ENCODE results near the gene ANXA6.
"Not testable (repeated sequence)": the region's sequence is repeated elsewhere in the genome, so short reads cannot be mapped to it uniquely, and the experiment has no call there.

ANXA6 gene

DNA sequence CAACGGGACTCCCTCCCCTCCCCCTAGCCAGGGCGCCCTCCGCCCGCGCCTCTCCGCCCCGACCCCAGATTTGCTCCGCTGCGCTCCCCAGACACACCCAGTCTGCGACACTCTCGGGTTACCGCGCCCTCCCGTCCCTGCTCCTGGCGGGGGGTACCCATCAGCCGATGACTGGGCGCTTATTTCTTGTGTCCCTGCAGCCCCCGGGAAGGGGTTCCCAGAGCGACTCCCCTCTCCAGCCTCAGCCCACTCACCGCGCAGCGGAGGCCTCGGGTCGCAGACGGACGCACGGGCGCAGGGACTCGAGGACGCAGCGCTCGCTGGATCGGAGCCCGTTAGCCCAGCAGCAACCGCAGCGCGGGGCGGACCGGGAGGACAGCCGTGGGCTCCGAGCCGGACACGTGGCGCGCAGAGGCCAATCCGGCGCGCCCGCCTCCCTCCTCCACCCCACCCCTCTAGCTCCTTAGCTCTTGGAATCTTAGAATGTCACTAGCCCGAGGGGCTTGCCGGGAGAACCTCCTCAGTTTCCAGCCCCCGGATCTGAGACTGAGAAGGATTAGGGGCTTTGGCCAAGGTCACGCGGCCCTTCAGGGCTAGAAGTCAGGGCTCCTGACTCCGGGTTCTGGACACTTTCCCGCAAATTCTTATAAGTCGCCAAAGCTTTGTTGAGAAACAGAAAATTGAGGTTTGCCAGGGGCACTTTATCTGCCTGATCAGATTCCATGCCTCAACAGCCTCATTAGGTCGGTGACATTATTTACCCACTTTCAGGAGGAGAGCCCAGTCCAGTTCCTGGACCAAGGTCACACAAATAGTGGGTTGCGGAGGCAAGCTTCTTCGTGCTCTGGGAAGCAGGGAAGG, at the start of gene ANXA6:
Gene ANXA6 (minus strand): TSS at position 354 of the 861 bp plus-strand sequence. CDS start 9,878 bp downstream, outside the sequence.
- FAIRE-seq: peak; percentile 53

DNA sequence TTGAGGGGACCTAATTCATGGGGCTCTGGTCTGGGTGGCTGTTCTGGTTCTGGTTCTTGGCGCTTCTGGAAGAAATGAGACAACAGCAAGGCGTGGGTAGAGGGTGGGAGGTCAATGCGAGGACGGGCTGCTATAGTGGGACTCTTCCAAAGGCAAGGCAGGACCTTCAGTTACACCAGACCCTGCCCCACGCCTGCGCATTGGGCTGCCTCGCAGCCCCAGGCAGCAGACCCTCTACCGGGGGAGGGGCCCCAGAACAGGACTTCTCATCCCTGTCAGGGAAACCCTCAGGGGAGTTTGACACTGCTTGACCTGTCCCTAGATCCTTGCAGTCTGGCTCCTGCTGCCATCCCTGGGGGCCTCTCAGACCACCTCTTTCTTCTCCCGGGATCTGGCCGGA, 47.8 kb upstream of the ANXA6 start:
- no peak for FAIRE-seq

- no peak for FAIRE-seq
These were observed 46.5 kb upstream of the ANXA6 start for GRCh38 chr5:151204051-151204450.

- FAIRE-seq: no peak
These were observed 45.0 kb upstream of the ANXA6 start for GRCh38 chr5:151202381-151203139.

GRCh38 chr5:151200913-151201595, 43.5 kb upstream of the ANXA6 start:
- FAIRE-seq: no peak

DNA sequence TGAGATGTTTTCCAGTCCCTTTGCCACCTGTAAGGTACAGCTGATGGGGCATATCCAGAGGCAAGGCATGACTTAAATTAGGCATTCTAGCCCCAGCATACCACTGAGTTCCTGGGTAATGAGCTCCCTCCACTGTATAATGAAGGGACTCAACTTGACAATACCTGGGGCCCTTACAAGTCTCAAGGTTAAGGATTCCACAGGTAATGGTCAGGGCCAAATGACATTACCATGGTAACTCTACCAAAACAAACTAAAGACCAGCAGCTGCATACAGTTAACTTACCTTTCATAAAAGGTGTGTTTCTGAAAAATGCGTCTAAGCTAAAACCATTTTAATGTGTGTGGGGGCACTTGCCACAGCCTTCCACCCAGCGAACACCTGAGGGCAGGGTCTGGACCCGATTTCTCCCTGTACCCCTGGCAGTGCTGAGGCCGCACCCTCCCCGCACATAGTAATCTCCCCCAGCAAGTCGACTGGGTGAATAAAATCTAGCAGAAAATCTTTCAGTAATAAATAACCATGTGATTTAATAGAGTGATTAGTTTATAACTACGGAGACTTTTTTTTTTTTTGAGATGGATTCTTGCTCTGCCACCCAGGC, 42.1 kb upstream of the ANXA6 start:
- FAIRE-seq: no peak

GRCh38 chr5:151198861-151199260, 41.3 kb upstream of the ANXA6 start:
- no peak for FAIRE-seq

GRCh38 chr5:151197291-151197600, 39.7 kb upstream of the ANXA6 start:
- FAIRE-seq: not testable (repeated sequence)

DNA sequence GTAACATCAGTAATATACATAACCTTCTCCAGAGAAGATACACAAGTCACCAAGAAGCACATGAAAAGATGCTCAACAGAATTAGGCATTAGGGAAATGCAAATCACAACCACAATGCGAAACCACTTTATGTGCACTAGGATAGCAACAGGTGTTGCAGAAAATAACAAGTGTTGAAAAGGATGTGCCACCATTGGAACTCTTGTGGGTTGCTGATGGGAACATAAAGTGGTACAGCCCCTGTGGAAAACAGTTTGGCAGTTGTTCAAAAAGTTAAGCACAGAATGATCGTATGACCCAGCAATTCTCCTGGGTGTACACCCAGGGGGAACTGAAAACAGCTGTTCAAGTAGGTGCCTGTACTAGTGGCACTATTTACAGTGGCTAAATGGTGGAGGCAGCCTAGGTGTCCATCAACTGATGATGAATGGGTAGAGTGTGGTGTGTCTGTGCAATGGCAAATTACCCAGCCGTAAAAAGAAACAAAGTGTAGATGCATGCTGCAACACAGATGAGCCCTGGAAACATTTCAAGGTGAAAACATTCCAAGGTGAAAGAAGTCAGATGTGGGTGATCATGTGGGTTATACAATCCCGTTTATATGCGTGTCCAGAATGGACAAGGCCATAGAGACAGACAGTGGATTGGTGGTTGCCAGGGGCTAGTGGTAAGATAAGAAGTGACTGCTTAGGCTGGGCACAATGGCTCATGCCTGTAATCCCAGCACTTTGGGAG, 39.1 kb upstream of the ANXA6 start:
- FAIRE-seq: no peak

- FAIRE-seq: no peak
These were observed 38.0 kb upstream of the ANXA6 start for GRCh38 chr5:151195622-151196021.

DNA sequence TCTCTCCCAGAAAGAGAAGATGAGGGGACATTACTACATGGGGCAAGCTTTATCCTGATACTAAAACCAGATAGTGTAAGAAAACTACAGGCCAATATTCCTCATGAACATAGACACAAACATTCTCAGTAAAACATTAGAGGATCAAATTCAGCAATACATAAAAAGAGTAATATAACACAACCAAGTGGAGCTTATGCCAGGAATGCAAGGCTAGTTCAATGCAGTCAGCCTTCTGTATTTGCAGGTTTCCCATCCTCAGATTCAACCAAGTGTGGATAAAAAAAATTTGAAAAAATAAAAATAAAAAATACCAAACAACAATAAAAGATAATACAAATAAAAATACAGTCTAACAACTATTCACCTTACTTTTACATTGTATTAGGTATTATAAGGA, 35.0 kb upstream of the ANXA6 start:
- FAIRE-seq: no peak

DNA sequence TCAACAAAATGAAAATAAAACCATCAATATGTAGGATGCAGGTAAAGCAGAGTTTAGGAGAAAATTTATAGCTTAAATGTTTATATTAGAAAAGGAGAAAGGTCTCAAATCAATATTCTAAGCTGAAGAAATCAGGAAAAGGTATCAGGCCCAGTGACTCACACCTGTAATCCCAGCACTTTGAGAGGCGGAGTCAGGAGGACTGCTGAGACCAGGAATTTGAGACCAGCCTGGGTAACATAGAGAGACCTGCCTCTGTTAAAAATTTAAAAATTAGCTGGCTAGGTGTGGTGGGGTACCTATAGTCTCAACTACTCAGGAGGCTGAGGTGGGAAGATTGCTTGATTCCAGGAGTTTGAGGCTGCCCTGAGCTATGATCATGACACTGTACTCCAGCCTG, 34.1 kb upstream of the ANXA6 start:
- FAIRE-seq: no peak

DNA sequence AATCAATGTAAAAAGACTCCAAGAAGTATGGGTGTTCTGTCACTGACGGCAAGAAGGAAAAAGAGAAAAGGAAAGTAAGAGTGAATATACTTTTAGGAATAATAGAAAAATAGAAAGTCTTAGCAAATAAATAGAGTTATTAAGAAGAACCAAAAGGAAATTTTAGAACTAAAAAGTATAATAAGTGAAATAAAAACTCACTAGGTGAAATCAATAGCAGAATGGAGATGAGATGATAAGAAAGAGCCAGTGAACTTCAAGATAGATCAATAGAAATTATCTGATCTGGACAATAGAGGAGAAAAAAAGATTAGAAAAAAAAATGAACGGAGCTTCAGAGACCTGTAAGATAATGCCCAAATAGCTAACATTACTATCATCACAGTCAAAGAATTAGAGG, 31.6 kb upstream of the ANXA6 start:
- no peak for FAIRE-seq

DNA sequence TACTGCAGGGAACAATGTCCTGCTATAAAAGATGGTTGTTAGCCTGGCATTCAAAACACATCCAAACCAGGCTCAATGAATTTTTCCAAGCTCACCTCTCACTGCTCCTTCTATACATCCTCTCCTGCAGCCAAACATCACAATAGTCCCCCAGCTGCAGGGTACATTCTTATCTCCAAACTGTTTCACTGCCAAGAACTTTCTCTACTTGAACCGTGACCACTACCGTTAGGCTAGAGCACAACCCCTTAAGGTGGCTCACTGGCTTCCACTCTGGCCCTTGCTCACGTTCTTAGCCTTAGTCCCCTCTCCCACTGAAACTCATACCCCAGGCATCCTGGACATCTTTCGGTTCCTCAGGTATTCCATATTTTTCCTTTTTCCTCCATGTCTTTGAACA, 29.0 kb upstream of the ANXA6 start:
- FAIRE-seq: no peak

DNA sequence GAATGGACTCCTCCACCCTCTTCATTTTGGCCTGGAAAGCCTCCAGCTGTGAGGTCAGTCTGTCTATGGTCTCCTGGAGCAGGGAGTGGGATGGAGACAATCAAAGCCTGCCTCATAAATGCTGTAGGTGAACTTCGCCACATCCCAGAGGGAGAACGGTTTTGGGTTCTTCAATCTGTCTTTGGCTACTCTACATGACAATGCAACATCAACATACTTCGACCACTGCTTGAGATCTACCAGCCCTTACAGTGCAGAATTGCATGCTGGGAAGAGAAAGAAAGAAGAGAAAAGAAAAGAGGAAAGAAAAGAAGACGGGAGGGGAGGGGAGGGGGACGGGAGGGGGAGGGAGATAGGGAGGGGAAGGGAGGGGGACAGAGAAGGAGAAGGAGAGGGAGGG, 28.5 kb upstream of the ANXA6 start:
- no peak for FAIRE-seq

GRCh38 chr5:151184316-151185042, 26.9 kb upstream of the ANXA6 start:
- no peak for FAIRE-seq

DNA sequence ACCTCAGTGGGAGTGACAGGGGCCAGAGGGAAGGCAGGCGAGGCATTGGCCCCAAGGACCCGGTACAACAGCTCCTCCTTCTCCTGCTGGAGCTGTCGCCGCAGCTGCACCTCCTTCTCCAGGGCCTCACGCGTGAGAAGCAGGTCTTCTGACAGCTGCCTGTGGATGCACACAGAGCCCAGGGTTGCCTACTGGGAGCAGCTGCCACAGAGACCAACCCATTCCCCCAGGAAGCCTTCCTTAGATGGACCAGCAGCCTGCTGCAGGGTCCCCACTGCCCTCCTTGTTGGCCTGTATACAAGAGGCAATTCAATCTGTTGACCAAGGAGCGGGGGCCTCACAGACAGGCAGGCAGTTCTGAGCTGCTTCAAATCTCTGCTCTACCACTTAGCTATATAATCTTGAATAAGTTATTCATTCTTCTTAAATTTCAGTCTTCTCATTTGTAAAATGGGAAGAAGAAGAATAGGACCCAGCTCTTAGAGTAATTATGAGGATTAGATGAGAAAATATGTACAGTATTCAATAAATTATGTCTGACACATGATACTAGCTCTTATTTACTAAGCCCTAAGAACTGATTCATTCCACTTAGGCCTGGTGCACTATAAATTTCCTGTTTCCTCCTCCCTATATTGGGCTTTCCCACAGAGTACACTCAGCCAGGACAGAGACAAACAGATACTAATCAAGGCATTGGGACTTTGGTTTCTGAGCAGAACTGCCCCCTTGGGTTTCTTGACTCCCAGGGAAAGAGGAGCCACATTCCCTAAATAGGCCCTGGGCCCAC, 26.1 kb upstream of the ANXA6 start:
- FAIRE-seq: no peak

DNA sequence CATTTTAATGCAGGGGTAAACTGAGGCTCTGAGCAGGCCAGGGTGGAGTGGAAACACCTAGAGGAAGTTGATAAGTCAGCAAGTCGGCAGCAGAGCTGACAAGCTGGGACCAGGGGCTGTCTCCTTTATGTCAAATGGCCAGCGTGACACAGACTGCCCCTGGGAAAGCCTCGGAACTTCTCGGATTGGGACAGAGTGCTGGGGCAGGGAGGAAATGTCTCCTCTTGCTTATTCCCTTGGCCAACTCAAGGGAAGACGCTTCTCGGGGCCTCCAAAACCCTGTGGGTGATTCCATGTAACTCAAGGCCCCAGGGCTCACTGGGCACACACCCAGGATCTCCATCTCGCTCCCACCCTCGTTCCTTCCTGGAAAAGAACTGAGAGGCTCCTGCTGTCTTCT, 25.4 kb upstream of the ANXA6 start:
- no peak for FAIRE-seq

DNA sequence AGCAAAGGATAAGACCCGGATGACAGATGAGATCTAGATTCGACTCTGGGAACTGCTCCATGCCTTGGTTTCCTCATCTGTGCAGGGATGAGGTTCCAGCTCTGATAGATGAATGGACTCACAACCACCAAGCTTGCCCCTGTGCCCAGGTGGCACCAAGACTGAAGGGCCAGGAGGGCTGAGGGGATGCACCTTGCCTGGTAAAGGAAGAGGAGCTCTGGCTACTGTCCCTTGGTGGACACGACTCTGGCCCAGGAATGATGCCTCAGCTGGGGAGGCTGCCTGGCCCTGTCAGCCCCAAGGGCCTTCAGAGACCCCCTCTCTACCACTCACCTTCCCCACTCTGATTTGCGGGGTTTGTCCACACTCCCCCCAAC, 24.9 kb upstream of the ANXA6 start:
- no peak for FAIRE-seq

DNA sequence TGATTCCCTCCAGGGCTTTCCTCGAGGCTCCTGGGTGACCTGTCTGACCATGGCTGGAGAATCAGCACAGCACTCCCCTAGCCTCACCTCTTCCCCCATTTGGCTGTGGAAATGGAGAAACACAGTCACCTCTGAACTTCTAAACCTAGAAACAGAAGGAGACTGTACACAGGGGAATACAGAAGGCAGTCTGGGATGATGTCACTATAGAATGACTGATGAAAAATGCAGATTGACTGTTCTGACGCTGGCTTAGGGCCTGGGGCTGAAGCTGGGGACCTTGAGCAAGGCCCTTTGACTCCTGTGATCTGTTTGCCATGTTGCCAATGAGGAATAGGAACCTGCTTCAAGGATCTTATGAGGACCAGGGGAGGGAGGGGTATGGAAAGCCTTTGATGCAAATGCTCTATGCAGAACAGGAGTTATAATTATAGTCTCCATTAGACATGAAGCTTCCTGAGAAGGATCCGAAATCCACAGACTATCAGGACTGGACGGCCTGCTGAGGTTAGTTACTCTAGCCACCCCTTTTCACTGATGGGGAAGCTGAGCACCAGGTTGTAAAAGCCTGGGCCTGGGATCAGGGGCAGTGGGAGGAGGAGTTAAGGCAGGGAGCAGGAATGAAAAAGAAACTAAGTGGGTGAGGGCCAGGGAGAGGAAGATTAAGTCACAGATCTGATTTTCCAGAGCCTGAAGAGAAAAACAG, 24.4 kb upstream of the ANXA6 start:
- FAIRE-seq: no peak

Data from G401.6 (cell line).